ENCODE measurements around the gene SPOP.
"Not testable (repeated sequence)": the region's sequence is repeated elsewhere in the genome, so short reads cannot be mapped to it uniquely, and the experiment has no call there.

SPOP gene

GRCh38 chr17:49681106-49681979 lies 3.4 kb upstream of the SPOP start:
- no peak for TF ChIP-seq CTCF (IDR thresholded peaks at IDR 0.05; ENCODE audit: control extremely low read depth, extremely low read depth, low read depth, missing control alignments)
- POLR2A ChIA-PET: no interaction called here
- CTCF ChIA-PET: interaction anchor here (0.6 to 40.4 kb wide), 12 partner anchors 10 to 317 kb away, joined by 3 to 880 read pairs (median 6); partner anchors contain the start of genes NXPH3 and SLC35B1
- no peak for DNase-seq (ENCODE audit: extremely low spot score)

DNA sequence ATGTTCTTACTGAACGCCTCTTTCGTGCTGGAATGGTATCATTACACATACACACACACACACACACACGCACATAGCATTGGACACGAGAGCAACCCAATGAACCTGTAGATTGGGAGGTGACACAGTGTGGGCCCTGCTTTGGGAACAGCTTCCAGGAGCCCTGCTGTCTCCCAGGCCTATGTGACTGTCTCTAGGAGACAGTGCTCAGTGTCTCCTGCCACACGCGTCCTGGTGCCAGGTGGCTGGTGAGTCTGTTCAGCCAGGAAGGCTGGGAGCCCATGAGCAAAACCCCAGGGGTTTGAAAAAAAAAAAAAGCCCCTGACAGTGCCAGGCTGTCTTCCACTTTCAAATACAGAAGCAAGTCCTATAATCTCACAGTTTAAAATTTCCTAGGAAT lies 2.4 kb upstream of the SPOP start:
- CTCF ChIA-PET: interaction anchor here (2.2 to 40.4 kb wide), 3 partner anchors 11 to 107 kb away, joined by 6 to 880 read pairs (median 14); partner anchors contain the start of gene NXPH3
- no peak for TF ChIP-seq CTCF (IDR thresholded peaks at IDR 0.05; ENCODE audit: control extremely low read depth, extremely low read depth, low read depth, missing control alignments)
- POLR2A ChIA-PET: no interaction called here
- no peak for DNase-seq (ENCODE audit: extremely low spot score)

DNA sequence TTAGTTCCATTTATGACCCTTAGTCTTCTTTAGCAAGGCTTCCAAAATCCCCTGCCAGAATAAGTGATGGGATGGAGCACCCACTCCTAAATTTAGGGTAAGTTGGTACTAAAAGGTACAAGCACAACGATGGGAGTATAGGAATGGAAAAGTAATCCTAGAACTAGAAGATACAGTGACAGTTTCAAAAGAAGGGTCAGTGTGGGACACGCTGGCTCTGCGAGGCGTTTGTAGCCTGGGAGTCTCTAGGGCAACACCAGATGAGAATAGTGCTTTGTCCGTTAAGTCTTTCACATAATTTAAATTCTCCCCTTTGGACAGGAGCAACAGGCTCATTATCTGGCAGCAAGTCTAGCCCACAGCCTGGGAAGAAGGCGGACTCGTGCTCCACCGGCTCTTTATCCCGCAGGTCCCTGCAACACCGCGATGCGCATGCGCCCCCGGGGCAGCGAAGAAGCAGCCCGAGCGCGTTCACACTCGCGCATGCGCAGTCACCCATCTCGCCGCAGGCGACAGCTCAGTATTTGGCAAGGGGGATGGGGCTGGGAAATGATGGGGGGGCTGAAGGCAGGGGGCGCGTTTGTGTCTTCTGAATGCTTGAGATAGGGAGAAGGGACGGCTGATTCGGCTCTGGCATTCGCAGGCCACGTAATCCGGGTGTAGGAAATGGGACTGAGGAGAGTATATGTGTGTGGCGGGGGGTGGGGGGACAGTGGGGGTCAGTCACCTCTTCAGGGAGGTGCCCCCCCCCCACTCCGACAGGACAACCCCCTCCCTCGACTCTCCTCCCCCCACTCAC lies 564 bp downstream of the SPOP start:
- peak; percentile 95 for DNase-seq (ENCODE audit: extremely low spot score)
- ChIA-PET POLR2A (interaction anchor here (0.5 to 0.8 kb wide), 14 partner anchors 34 to 1591 kb away, joined by 3 to 13 read pairs (median 5); partner anchors contain the start of genes FAM117A and KAT7), CTCF (interaction anchor here (0.5 to 1.0 kb wide), 5 partner anchors 9 to 107 kb away, joined by 3 to 4 read pairs (median 3); no protein-coding TSS in a partner anchor)
- no peak for TF ChIP-seq CTCF (IDR thresholded peaks at IDR 0.05; ENCODE audit: control extremely low read depth, extremely low read depth, low read depth, missing control alignments)

GRCh38 chr17:49676276-49676868 lies 1.5 kb downstream of the SPOP start:
- ChIA-PET POLR2A (interaction anchor here (0.7 kb wide), 1 partner anchor 606 kb away, joined by 3 read pairs; no protein-coding TSS in a partner anchor), CTCF (interaction anchor here (0.9 to 2.5 kb wide), 4 partner anchors 15 to 106 kb away, joined by 4 to 11 read pairs (median 5); partner anchors contain the start of gene SLC35B1)
- peak; percentile 85 for DNase-seq (ENCODE audit: extremely low spot score)
- no peak for TF ChIP-seq CTCF (IDR thresholded peaks at IDR 0.05; ENCODE audit: control extremely low read depth, extremely low read depth, low read depth, missing control alignments)

DNA sequence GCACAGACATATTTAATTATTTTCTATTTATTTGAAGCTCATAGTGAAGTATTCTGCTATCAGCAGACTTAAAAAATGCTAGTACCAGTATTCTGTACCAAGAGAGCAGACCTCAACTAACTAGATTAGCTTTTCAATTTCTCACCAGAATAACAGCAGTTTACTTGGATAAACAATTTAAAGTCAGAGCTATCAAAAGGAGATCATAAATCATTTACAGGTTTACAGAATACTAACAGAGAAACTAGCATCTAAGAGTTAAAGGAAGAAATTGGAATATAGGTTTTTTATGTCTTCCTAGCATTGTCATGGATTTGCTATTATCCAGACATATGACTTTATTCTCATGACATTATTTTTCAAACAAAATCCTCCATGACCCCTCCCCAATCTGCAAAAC lies 3.4 kb downstream of the SPOP start:
- no peak for DNase-seq (ENCODE audit: extremely low spot score)
- CTCF ChIA-PET: interaction anchor here (0.7 to 2.5 kb wide), 10 partner anchors 13 to 239 kb away, joined by 3 to 11 read pairs (median 4); partner anchors contain the start of gene SLC35B1
- POLR2A ChIA-PET: no interaction called here
- TF ChIP-seq CTCF (IDR thresholded peaks at IDR 0.05; ENCODE audit: control extremely low read depth, extremely low read depth, low read depth, missing control alignments): no peak

DNA sequence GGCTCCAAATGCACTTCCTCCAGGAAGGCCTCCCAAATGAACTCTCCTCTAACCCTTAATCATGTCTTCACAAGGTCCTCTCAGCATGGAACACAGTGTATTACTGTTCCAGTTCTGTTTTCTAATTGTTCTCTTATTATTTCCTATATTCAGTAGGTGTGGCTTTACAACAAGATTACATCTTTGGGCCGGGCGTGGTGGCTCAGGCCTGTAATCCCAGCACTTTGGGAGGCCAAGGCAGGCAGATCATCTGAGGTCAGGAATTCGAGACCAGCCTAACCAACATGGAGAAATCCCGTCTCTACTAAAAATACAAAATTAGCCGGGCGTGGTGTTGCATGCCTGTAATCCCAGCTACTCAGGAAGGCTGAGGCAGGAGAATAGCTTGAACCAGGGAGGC lies 4.2 kb downstream of the SPOP start:
- POLR2A ChIA-PET; DNase-seq (ENCODE audit: extremely low spot score): not testable (repeated sequence)
- CTCF ChIA-PET: interaction anchor here (1.0 to 2.5 kb wide), 5 partner anchors 12 to 238 kb away, joined by 3 to 11 read pairs (median 4); no protein-coding TSS in a partner anchor
